NCI-H2107 treated with DMSO at 0.1 percent for 48 hours (cell line): Measurements from ENCODE around the gene BDH2.

ENCODE experiments used
- DNase-seq: peaks from one replicate; lab custom pipeline; 2025; ENCODE audit not compliant: unreplicated experiment; lab: John Stamatoyannopoulos, UW

The BDH2 gene

DNA sequence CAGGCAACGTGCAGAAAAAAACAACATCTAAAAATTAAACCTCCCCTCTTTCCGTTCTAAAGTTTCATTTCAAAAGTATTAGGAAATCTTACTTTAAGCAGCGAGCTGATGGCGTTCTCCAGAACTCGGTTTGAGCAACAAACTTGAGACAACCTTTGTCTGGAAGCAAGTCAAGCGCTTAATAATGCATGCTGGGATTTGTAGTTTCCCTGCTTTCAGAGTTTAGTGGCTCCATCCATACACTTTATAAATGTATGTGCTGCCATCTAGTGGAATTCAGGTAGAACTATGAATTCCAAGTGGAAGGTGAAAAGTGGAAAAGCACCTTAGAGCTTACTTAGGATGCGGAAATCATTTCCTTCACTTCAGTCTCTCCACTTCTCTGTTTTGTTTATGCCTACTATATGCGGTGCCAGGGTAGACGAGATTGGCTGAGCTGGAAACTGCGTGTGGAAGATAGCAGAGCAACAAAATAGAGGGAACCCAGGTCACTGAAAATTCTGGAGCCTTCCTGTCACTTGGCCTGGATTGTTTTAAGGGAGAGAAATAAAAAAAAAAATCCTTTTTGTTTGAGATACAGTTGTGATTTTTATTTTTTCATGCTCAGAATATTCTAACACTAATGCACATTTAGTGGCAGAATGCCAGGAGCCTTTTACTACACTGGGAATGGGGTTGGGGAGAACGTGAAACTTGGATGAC, at the start of gene BDH2:
TSS of gene BDH2 (minus strand) at position 144 of the 702 bp plus-strand sequence. CDS start 3,580 bp downstream, outside the sequence.
- peak; percentile 48 for DNase-seq

DNA sequence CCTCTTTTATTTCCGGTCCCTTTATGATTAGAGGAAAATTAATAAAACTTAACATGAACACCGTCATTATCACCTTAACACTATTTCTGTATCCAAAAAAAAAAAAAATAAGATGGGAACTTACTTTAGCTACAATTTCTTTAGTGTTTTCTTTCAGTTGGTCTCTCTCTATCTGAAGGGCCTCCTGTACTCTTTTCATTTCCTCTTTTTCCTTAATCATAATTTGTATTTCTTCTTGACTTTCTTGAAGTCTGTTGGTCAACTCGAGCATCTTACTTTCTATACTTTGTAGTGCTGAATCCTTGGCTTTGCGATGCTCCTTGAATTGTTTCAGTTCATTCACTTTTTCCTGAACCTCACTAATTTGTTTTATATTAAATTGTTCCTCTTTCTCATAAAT, 45.3 kb upstream of the BDH2 start:
- no peak for DNase-seq

DNA sequence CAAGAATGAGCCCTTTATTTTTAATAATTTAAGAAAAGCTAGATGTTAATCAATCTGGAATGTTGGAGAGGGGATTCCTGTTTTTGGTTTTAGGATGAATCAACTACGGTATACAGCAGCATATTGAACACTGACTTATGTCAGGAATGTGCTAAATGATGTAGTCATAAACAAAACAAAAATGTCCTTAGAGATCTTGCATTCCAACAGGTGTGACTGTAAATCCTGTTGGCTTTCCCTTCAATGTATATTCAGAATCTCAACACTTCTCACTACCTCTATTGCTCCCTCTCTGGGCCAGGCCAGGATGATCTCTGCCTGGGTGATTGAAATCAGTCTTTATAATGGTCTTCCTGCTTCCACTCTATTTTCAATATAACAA, 37.8 kb upstream of the BDH2 start:
- DNase-seq = no peak

DNA sequence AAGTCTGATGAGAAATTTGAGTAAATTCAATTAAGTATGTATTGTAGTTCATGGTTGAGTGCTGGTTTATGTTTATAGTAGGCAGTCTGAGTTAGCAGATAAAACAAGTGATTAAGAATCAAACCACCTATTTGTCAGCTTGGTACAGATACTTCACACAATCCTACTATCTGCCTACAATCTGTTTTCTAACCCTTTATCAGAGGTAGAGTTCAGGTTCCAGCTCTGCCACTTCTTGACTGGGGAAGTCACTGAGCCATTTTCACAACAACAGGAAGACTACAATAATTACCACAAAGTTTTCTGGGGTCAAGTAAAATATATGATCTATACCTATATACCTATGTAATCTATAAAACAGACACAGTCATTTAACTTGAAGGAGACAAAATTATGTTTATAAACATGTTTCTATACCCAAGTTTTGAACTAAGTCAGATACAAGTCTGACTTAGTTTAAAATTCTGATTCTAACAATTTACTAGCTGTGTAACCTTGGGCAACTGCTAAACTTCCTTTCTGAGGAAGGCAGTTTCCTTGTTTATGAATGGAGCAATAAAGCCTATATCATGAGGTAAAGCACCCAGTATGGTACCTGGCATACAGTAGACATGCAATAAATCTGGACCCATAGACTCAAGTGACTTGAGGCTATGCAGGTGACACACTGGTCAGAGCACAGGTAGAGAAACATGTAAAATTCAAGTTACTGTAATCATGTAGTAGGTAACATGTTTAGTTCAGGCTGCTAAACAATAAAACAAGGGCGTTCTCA, 37.2 kb upstream of the BDH2 start:
- no peak for DNase-seq

DNA sequence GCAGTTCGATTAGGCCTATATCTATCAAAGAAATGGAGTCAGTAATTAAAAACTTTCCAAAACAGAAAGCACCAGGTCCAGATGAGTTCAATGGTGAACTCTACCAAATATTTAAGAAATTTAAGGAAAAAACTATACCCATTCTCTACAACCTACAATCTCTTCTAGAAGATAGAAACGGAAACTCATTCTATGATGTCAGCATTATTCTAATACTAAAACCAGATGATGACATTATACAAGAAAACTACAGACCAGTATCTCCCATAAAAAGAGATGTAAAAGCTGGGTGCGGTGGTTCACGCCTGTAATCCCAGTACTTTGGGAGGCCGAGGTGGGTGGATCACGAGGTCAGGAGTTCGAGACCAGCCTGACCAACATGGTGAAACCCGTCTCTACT, 29.5 kb upstream of the BDH2 start:
- DNase-seq = no peak

DNA sequence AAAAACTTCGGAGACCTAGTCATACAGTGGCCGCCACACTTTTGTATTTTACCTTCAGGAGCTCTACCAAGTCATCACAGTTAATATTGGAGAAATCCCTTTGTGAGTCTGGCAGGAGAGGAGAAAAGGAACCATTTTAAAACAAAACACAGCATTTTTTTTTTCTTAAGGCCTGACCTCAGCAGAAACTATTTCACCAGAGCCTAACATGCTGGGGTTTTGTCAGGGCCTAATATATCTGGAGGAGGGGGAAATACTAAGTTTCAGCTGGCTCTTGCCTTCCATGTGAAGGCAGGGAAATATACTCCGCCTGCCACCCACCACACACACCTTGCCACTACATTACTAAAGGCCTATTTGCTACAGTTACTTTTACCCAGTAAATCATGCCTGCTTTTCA, 26.5 kb upstream of the BDH2 start:
- no peak for DNase-seq

DNA sequence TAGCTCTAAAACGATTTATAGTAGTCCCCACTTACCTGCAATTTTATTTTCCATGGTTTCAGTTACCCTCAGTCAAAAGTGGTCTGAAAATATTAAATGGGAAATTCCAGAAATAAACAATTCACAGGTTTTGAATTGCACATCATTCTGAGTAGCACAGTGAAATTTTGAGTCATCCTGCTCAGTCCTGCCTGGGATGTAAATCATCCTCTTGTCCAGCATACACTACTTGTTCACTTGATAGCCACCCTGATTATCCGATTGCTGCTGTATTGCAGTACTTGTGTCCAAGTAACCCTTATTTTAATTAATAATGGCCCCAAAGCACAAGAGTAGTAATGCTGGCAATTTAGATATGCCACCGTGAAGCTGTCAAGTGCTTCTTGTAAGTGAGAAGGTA, 23.5 kb upstream of the BDH2 start:
- no peak for DNase-seq

DNA sequence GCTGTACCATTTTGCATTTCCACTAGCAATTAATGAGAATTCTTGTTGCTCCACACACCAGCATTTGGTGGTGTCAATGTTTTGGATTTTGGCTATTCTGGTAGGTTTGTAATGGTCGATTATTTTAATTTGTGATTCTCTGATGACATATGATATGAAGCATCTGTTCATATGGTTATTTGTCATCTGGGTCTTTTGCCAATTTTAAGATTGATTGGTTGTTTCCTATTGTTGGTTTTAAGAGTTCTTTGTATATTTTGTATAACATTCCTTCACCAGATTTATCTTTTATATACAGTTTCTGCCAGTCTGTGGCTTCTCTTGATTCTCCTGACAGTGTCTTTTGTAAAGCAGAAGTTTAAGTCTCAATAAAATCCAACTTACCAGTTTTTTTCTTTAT, 18.5 kb upstream of the BDH2 start:
- no peak for DNase-seq

DNA sequence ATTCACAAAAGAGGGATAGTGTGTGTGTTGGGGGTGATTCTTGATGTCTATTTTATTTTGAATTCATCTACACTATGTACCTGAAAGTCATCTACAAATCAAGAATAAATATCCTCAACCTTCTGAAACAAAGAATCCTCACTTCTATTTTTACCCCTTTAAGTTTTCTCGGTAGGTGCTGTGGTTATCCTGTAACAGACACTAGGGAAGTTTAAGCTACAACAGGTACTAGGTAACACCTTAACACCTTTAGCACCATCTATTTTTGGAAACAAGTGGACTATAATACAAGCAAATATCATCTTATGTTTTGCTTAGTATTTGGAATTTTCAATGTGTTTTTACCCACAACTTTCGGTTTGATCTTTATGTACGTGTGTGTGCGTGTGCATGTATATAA, 12.0 kb upstream of the BDH2 start:
- no peak for DNase-seq

DNA sequence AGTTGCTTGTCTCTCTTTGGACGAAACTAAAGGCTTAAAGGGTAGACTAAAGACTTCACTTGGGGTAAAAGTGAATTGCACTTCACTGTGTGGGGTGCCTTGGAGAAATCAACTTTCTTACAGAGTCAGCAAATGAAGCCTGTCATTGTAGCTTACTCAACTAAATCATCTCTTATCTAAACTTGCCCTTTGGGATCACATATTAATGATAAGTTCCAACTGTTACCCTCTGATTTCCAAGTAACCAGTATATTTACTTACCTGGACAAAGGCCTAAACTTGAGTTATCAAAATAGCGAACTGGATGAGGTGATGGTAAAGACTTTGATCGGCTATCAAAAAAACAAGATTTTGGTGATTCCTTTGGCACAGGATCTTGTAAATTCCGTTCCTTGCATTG, 8.9 kb upstream of the BDH2 start:
- DNase-seq = no peak

DNA sequence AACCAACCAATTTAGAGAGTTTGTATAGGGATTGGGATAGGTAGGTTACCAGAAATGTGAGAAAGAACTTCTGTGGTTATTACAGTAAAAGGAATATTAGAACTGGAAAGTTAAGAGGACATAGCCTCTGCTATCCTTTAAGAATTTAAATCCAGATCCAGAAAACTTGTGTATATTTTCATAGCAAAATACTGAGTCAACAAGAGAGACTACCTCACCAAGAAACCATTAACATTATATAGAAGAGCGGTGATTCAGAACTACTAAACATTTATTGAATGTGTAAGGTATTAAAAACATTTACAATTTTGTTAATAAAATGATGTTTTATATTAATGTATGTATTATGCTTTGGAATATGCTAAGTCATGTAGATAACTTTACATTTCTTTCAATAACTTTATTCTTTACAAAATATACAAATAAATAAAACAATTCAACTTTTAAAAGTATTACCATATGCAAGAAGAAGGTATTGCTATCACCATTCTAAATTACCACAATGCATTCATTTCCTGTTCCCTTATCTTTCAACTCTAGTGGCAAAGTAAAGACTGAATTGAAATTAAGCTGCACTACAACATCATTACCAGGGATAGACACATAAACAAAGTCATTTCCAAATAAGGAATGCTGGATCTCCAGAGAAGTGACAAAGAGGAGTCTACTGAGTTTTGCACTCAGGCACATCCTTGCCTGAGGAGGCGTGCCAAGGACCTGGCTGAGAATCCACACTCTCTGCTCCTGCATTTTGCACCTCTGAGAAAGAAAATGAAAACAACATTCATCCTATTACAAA, 6.1 kb upstream of the BDH2 start:
- DNase-seq = no peak

DNA sequence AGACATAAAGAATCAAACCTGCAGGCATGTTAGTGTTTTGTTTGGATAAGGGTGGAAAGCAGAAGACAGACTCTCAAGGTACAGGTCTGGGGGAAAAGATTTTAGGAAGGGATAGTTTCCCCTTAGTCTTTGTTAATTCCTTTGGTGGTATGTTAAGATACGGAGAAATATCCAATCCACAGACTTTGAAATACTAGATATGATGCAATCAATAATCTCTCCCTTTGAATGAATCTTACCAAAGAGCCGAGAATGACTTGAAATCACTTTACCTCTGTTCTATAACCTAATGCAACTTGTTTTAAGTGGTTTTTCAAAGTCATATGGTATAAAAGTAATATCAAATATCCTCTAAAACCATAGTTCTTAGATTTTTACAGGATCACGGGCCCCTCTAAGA, 5.3 kb upstream of the BDH2 start:
- DNase-seq = no peak

DNA sequence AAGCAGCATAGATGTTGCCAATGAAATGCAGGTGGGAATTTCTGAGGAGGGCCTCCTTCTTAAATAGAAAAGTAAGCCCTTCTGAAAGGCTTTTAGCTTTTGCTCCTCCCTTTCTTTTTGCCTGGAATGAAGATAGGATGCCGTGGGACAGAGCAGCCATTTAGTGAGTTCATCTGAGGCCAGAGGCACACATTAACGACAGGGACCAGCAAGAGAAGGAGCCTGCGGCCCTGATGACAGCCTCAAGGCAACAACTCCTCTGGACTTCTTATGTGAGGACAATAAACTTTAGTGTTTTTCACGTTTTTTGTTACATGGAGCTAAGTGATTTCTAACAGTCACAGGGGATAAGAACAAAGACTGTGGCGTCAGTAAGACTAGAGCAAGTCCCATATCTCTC, 1.1 kb upstream of the BDH2 start:
- DNase-seq = no peak

DNA sequence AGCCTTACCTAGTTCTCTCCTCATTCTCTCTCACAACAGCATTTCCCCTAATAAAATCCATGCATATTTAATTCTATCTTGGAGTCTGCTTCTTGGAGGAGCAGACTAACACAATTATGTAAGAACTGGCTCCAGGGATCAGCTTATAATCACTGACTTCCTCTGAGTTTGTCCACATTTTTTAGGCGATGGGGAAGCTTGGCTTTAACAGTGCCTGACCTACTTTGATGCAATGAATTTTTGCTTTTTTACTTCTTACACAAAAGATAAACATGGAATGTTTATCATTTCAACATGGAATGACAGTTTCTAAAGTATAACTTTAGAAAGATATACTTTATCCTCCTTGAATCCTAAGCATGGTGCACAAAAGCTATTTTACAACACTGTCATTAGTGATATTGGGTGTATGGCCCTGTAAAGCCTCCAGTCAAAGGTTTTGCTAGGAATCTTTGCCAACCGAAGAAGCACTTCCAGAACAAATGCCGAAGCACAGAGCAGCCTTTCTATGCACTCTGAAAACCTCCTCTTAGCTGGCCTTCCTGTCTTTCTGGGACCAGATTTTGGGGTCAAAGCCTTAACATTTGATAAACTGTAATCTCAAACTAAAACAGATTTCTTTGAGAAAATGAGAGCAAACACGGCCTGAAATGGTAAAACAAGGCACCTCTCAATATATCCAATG, 736 bp downstream of the BDH2 start:
- no peak for DNase-seq

DNA sequence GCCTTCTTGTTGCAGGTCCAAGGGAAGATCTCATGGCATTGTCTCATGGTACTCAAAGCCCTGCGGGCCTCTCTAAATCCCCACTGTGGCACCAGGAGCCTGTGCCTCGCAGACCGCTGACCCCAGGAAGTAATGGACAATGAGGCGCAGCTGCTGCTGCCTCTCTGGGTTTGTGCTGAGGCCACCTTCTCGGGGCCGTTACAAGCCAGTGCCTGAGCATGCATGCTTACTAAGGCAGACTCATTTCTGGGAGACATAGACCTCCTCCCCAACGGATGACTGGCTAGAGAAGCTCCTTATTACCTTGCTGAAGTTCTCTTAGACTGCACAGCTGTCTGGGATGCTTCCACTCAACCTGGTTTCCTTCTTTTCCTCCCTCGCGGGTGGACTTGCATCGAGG, 1.3 kb downstream of the BDH2 start:
- DNase-seq = no peak

DNA sequence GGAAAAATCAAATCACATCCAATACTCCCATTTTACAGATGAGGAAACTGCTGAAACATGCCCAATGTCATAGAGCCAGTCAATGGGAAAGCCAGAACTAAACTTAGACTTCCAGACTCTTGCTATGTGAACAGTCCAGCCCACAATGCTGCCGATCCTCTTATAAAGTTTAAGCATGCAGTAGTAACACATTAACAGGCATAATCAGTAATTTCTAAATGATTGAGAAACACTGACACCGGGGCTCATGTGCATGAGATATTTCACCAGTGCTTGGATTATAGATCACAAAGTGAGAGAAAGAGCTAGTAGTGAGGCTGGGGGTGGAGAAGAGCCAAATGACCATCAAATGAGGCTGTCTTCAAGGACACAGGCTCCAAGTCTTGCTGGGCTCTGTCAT, 2.5 kb downstream of the BDH2 start:
- no peak for DNase-seq

DNA sequence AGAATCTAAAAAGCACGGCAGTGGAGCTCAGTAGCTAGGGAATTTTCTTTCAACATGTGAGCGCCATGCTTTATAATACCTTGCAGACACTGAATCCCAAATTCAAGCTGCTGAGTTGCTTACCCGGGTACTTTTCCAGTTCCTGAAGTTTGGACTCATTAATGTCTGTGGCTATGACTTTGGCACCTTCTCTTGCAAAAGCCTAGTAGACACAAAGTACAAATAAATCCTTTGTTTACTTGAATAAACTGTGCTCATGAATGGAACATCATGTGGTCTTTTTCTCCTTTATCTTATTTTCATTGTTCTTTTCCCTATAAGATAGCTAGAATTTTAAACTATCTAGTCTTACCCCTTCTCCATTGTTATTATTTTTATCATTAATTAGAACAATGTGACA, 4.6 kb downstream of the BDH2 start:
- no peak for DNase-seq

DNA sequence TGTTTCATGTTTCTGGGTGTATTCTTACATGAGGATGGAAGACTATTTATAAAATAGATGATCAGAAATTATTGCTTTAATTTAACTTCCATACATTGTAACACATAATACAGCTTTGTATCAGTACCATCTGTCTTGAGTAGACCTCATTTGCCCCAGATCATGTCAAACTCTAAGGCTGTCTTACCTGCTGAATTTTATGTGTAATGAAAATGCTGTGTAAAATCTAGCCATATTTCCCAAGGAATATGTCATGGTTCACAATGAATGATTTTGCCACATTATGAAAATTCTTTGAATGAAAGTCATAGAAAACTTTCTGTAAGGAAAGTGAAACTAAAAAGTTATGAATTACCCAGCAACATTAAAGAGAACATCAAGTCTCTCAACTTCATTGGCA, 7.4 kb downstream of the BDH2 start:
- DNase-seq = no peak

DNA sequence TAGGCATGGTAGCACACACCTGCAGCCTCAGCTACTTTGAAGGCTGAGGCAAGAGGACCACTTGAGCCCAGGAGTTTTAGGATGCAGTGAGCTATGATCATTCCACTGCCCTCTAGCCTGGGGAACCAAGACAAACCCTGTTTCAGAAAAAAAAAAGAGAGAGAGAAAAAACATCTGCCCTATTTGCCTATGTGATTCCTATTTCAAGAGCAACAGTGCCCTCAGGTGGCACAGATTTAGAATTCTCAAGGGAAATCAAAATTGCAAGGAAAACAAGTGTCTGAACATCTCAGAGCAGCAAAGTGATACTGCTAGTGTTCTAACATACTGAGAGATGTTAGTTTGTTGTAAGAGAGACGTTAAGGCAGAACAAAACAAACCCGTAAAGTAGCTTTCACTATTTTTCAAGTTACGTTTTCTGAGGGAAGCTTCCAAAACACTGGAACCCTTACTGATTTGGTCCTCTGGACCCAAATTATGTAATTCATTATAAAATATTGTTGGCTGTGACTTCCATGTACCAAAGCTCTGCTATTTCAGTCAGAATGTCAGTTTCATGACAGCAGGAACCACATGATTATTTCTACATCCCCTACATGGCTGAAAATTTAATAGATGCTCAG, 7.9 kb downstream of the BDH2 start:
- peak; percentile 38 for DNase-seq

DNA sequence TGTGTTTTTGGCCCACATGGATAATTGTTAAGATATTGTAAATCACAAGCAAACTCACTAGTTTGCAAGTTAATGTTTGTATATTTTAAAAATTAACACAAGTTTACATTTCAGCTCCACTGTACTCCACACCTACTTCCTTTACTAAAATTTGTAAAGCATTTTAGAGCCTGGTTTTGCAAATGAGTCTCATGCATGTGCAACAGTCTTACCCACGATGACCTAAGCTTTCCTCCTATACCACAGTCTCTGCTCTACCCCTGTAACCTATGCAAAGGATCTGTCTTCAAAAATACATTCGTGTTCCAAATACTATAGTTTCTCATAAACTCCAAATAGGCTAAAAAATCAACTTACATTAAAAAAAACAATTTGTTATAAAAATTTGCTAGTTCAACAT, 10.2 kb downstream of the BDH2 start:
- no peak for DNase-seq

DNA sequence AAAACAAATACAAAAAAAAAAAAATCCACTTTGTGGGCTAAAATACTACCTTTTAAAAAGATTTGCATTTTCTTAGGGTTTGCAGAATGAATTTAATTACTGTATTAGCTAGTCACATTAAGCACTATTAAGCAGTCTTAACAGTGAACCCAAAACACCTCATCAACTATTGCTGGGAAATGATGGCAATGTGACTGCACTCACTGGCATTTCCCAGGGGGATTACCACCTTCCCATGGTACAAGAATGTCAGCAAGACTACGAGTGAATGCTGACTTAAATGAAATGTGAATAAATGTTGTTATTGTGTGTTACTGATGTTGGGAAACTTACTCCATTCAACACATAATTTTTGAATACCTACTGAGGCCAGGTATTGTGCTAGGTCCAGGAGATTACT, 13.1 kb downstream of the BDH2 start:
- DNase-seq = no peak
